HG03175 (cell line): ENCODE measurements around the gene ACAD10.
A peak's percentile ranks its signal among the peaks of the same experiment; 100 is the strongest.
"Not testable (repeated sequence)": the region's sequence is repeated elsewhere in the genome, so short reads cannot be mapped to it uniquely, and the experiment has no call there.

Source experiments
- ATAC-seq: cut with Tn5 transposase; IDR thresholded peaks from one replicate; pipeline ENCODE4 v1.9.1; 2021; ENCODE audit warnings: mild to moderate bottlenecking, moderate library complexity; ENCODE audit not compliant: unreplicated experiment

ACAD10 gene

DNA sequence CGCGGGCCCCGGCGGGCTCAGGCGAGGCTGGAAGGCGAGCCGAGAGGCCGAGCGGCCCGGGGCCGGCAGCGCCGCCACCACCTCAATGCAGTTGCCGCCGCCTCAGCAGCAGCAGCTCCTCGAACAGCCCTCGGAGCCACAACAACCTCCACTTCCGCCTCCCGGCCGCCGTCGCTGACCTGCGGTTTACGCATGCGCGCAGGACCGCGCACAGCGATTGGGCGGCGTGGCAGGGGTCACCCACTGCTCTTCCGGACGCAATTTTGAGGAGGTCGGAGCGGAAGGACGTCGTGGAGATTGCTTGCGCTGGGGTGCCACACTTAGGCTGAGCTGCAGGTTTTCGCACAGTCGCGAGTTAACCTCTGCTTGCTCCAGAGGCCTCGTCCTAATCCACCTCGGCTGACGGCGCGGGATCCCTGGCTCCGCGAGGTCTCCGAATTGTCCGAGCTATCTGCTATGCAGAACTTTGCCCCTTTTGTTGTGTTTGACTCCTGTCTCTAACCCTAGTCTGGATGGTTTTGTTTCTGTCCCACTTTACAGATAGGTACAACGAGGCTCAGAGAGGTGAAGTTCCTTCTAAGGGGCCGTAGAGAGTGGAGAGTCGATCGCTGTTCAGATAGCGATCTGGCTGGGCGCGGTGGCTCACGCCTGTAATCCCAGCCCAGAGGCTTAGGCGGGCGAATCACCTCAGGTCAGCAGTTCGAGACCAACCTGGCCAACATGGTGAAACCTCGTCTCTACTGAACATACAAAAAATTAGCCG lies at the start of gene ACAD10, which contains the start of gene BRAP:
Gene ACAD10 (plus strand): TSS at position 243 of the 763 bp plus-strand sequence. CDS start 6,657 bp downstream, outside the sequence.
Gene BRAP (minus strand): TSS at position 146 of the 763 bp plus-strand sequence. CDS start 164 bp downstream, outside the sequence.
- peak; percentile 90 for ATAC-seq

DNA sequence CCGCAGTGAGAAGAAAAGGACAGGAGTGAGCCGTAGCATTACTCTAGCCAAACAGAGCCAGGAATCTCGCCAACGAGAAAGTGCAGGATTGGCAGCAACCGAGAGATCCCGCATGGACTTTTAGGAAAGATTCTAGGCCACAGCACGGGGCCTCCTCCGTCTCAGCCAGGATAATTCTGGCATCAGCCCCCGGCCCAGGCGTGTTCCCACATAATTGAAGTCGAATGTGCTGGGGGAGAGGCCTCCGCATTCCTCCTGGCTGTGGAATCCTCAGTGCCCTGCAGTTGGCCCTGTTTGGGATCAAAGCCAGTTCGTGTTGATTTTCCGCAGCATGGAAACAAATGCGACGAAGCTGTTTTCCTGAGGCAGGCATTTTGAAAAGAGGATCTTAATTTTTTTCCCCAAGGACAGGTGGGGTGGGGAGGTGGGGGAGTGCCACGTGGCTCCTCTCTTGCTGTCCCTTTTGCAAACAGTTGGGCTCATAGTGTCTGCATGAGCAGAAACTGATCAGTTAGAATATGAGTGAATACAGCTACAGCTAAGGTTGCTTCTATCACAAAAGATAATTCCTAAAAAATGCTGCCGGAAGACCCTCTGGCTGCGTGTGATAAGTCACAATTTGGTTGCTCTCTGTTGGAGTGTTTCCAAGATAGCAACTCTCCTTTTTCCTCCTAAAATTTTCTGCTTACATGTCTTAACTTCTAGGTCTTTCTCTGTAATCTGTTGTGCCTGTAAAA lies 49.5 kb upstream of the ACAD10 start:
- no peak for ATAC-seq

DNA sequence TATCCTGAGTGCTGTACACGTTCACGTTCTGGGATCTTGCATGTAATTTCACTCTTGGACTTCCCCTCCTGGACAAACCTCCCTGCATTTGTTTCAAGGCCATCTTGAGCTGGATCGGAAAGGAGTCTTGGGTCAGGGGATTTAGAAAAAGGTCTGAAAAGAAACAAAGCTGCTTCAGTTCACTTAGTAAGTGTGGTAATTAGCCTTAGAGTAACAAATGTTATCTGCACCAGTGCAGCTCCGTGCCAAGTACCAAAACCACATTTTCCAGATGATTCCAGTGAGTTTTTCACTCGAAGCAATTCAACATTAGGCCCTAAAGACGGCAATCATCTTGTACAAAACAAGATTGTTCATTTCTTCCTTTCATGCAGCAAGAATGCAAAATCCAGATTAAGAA lies 47.3 kb upstream of the ACAD10 start:
- no peak for ATAC-seq

DNA sequence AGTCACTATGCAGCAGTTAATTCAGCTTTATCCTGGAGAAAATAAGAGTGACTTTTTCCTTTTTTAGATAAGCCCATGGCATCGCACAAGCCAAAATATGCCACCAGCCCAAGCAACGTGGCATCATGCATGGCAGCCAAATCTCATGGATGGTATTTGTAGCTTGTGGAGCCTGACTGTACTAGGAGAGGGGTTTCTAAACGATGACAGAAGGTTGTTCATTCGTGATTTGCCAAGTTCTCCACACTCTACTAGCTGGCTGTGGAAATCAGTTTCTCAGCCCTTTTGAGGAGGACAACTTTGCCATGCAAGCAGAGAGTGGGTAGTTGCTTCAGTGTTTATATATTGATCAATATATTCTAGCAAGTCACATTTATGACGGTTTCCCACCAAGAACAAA lies 45.3 kb upstream of the ACAD10 start:
- no peak for ATAC-seq

DNA sequence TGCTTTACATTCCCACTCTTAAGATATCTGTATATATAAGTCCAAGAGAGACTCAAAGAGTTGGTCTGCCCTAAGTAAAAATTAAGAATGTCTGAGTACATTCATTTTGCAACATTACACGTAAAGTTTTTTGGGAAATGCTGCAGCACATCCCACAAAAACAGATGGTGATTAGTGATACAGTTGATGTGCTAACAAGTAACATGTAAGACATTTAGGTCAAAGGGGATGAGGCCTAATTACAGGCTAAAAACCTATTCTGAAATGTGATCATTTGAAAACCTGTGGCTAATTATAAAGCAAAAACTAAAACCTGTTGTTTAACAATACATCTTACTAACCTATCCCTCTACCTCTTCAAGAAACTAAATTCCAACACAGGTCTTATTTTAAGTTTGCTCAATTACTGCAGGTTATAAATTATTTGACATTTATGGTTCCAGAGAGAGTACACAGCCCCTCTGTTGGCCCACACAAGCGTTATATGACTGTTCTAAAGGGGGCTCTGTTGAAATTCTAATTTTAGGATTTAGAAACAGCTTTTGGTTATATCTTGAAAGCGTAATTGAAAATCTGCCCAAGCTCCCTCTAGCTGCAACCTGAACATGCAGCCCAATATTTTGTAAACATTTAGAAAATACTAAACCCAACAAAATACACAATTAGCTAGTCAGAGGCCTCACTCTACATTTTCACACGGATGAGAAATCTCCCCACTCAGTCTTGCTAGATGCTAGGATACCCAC lies 43.0 kb upstream of the ACAD10 start:
- no peak for ATAC-seq

DNA sequence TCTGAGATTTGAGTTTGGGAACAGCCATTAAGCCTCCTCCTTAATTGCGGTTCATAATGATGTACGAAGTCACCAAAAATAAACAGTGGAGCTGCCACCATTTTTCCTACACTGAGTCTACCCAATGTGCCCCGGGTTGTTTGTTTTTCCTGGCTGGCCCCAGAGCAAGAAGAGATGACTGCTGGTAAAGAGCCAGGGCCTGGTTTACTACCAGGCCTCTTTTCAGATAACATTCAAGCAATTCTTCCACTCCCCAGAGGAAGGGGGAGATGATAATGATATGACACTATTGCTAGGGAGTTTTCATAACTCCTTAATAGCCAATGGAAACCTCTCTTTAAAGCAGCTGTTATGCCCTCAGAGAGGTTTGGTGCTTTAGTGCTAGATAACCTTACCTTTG lies 42.4 kb upstream of the ACAD10 start:
- ATAC-seq: no peak

DNA sequence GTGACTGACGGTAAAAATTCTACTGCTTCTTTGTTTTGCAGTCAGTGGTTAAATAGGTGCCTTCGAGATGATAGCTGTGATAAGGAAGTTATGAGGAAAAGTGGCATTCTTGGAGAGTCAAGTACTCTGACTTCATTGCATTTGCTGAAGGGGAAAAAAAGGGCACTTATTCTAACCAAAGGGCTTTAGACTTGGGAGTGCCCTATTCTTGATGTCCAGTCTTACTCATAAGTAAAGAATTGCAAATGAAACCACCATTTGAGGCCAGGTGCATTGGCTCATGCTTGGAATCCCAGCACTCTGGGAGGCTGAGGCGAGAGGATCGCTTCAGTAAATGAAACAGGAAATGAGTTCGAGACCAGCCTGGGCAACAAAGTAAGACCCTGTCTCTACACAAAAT lies 40.4 kb upstream of the ACAD10 start:
- ATAC-seq: no peak

DNA sequence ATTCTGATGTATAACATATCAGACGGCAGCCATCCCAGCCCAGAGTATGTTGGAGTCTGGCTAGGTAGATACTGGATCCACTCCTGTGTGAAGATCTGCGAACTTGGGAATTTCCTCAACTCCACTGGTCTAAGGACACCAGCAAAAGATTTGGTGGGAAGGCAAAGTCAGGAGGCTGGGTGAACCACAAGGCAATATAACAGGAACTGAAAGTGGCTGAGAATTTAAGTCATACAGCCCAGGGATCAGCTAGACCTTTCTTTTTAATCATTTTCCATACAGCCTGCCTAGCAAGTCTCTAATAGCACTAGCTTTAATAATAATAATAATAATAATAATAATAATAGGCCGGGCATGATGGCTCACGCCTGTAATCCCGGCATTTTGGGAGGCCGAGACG lies 34.9 kb upstream of the ACAD10 start:
- ATAC-seq: no peak

DNA sequence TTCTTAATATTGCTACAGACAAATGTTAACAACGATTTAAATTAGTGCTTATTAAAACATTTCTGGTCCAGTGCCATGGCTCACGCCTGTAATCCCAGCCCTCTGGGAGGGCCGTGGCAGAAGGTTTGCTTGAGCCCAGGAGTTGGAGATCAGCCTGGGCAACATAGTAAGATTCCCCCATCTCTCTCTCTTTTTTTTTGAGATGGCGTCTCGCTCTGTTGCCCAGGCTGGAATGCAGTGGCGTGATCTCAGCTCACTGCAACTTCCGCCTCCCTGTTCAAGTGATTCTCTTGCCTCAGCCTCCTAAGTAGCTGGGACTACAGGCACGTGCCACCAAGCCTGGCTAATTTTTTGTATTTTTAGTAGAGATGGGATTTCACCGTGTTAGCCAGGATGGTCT lies 33.3 kb upstream of the ACAD10 start:
- ATAC-seq: not testable (repeated sequence)

DNA sequence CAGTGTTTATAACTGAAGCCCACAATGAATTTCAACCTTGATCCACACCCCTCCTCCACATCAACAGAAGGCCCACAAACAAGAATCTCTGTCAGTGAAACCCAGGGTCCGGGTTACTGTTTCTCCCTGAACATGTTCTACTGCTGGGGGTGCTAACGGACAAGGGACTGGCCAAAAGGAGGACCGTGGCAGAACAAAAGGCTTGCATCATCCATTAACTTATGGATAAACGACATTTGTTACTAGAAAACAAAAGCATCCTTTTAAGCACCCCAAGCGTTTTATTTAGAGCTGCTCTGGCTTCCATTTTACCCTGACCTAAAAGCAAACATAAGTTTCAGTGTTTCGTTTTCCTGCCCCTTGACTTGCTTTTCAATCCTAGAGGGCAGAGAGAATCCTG lies 32.3 kb upstream of the ACAD10 start:
- ATAC-seq: no peak

DNA sequence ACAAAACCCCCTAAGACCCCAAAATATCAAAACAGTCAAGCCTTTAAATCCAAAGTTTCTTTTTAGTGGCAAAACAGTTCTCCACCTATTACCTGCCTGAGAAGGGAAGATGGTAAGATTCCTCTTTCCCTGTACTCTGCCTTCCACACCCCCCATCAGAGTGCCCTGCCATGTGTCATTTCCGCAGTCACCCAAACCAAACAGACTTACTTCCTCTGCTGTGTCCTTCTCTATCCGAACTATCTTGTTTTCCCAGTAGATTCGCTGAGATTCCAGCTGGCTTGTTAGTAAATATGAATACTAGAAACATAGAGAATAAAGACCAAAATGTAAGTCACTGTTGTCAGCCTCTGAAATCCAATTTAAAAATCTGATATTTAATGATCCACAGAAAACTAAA lies 30.5 kb upstream of the ACAD10 start:
- ATAC-seq: no peak

DNA sequence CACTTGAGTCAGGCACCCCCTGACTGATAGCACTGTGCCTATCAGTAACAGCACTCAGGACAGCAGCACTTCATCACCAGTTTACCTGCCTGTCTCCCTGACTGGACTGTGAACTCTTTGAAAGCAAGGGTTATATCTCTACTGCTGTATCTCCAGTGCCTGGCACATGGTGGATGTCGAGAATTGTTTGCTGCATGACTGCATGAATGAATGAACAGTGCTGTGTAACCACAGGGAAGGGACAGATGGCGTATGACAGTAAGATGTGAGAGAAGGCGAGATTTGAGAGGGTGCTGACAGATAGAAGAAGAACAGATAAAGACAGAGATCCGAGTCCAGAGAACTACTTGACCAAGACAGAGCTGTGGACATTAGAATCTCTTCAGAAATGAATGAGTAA lies 29.8 kb upstream of the ACAD10 start:
- no peak for ATAC-seq

DNA sequence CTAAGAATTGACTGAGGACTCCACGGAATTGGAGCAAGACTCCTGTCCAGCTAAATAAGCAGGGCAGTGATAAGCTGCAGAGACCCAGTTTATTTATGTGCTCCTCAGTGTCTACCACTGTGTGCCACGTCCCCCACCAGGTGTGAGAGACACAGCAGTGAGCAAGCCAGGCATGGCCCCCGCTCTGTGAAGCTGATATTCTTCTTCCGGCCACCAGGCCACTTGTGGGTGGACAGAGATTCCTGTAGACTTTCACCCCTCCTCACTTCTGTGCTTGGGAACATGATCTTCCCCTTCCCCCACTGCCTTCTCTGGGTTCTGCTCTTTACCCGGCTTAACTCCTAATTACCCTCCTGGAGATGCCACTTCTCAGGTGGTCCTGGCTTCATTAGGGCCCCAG lies 21.4 kb upstream of the ACAD10 start:
- ATAC-seq: no peak

DNA sequence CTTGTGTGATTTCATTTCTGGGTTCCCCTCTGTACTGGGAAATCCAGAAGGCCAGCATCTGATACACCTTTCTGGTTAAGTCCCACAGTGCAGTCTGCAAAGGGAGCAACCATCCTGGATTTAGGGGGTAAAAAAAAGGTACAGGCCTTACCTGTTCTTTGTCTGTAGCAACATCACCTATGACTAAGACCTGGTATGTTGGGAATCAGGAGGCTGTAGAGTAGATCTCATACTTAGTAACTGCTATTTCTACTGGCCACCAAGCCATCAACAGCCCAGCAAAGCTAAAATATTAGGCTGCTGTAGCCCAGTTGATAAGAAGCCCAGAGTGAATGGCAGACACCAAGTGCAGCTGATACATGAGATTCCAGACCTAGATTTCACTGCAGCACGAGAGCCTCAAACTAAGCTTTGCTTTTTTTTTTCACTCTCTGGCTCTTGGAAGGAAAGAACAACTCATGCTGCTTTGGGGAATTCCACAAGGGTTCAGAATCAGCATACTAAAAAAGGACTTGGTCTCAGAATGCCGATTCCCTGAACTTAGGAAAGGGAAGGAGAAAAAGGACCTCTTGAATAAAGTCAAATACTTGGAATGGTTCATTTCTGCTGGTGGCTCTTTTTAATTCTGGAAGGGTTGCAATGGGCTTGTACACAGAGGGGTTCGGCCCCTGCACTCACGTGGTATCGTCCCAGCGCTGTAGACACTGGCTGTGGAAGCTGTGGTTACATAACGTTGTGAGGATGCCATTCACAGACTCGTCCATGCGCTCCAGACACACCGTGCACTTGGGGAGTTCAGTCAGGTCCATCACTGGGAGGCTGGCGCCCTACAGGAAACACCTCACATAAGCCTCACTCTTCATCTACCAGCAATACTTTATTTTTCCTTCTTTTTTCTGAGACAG lies 20.6 kb upstream of the ACAD10 start:
- ATAC-seq: no peak

DNA sequence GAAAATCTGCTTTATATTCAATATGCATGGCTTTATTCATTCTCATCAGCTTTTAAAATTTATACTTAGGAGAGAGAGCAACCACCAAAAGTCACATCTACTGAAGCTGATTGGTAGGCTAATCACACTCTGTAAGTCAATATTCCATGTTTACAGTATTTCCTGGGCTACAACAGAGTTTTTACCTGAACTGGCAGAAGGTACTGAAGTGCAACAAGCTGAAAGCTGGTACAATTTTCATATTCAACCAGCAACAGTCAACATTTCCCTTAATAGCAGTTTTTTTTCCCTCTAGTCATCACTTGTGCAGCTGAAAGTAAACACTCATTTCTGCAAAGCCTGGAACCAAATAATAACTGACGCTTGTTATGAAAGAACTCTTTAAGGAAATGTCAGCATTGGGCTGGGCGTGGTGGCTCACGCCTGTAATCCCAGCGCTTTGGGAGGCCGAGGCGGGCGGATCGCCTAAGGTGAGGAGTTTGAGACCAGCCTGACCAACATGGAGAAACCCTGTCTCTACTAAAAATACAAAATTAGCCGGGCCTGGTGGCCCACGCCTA lies 13.0 kb upstream of the ACAD10 start:
- no peak for ATAC-seq

DNA sequence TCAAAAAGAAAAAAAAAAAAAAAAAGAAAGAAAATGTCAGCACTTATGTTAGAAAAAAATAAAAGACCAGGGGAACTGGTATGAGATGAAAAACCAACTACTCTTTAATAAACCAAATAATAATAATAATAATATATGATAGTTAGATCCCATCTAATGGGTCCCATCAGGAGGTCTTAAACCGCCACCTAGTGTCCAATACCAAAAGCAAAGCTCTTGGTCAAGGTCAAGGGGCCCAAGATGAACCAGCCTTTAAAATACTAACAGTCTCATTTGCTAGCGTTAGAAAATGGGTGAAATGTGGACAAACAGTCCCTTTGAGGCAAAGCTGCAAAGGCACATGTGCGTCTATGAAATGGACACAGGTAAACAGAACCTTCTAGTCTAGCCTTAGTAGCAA lies 12.3 kb upstream of the ACAD10 start:
- no peak for ATAC-seq

DNA sequence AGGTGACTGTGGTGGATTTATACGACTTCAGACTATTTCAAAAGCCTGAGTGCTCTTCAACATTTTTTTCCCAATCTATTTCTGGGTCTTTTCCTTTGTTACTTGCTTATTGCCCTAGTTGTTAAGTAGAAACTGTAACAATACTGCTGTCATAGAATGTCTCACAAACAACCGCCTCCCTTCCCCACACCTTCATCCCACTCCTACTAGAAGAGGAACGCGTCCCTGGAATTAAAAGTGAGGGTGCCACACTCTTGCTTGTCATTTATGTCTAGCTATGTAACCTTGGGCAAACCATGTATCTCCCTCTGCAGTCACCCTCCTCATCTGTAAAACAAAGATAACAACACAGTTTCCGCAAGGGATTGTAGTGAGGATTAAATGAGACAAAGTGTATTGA lies 8.7 kb upstream of the ACAD10 start:
- no peak for ATAC-seq

DNA sequence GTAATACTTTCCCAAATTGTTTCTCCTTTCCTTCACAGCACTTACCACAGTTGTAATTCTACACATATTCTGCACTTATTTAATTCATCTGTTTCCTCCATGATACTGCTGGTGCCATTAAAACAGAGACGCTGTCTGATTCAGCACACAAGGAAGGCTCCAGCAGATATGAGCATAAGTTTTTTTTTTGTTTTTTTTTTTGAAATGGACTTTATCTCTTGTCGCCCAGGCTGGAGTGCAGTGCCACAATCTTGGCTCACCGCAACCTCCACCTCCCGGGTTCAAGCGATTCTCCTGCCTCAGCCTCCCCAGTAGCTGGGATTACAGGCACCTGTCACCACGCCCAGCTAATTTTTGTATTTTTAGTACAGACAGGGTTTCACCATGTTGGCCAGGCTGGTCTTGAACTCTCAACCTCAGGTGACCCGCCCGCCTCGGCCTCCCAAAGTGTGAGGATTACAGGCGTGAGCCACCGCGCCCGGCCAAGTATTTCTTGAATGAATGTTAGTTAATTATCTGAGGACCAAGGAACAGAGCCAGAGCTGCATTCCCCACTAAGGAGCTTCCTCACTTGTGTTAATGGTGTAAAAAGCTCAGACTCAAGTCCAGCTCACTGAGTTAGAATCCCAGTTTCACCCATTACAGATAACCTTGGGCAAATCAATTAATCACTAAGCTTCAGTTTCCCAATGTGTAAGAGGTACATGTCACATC lies 1.2 kb upstream of the ACAD10 start:
- not testable (repeated sequence) for ATAC-seq

DNA sequence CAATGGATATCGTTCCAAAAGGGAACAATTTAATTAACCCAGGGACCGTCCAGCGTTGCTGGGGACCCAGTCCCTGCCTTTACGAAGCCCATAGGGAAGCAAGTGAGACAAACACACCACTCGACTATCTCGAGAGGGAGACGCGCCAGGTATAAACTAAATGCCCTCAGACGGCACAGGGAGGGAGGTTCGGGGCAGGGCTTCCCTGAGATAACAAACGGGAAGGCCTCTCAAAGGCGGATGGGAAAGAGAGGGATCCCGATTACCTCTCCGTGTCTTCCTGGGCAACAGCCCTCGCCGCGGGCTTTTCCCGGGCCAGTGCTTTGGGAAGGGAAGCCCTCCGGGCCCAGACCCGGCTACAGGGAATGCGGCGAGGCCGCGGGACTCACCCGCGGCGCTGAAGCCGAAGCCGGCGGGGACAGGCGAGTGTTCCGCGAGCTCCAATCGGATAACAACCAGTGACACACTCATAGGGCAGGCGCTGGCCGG lies 487 bp upstream of the ACAD10 start:
- ATAC-seq: peak; percentile 10
